GM18517 (cell line): ENCODE results near the gene FBXL13.
"Not testable (repeated sequence)": the region's sequence is repeated elsewhere in the genome, so short reads cannot be mapped to it uniquely, and the experiment has no call there.

Source experiments
- ATAC-seq: cut with Tn5 transposase; IDR thresholded peaks from one replicate; pipeline ENCODE4 v1.9.1; 2021; ENCODE audit warnings: mild to moderate bottlenecking, moderate library complexity; ENCODE audit not compliant: unreplicated experiment

Gene FBXL13

DNA sequence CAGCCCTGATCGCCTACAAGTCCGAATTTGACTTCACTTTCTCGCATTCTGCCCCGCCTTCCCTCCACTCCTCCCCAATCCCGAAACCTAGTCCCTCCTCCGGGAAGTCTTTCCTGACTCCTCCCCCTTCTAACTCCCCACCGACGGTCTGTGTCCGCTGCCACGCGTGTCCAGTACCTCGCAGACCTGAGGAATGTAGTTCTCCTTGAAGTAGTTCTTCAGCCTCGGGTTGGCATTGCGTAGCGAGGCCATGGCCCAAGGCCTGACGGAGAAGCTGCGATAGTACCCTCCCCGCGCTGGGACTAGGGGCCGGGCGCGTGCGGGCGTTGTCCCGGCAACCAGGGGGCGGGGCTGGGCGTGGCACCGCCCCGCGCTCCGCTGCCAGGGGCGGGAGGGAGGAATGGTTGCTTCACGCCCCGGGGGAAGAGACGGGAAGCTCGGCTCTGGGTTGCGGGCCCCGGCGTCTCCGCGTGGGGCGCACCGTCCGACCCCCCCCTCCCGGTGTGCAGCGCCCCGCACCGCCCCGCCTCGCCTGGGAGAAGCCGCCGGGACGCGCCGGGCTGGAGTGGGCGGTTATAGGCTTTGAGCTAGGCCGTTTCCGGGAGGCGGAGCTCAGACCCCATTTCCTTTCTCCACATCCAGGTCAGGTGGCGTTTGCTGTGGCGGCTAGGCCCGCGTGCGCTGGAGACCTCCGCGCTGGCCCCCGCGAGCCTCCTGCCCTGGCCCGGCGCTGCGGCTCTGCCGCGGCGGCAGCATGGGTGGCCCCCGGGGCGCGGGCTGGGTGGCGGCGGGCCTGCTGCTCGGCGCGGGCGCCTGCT lies at the start of gene FBXL13, which contains the start of gene ARMC10:
Gene FBXL13, minus strand, starts transcription at position 278 of the 818 bp plus-strand sequence.
Gene ARMC10, plus strand, starts transcription at position 622 of the 818 bp plus-strand sequence. Its CDS starts 133 bp downstream, at position 755.
- ATAC-seq: peak; percentile 92

DNA sequence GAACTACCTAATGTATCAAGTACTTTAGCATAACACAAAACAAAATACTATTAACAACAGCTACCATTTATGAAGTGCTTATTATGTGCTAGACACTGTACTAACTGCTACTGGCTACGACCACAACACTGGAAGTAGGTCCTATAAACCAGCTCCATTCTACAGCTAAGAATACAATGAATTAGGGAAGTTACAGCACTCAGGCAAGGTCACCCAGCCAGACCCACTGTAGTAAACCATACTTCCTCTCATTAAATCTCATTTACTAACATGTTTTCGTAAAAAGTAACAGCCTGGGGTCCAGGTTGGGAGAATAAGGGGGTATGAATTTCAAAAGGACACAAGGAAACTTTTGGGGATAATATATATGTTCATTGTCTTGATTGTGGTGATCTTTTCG lies 48.9 kb upstream of the FBXL13 start:
- no peak for ATAC-seq

- ATAC-seq: no peak
These were observed 47.0 kb upstream of the FBXL13 start for GRCh38 chr7:103121641-103122040.

DNA sequence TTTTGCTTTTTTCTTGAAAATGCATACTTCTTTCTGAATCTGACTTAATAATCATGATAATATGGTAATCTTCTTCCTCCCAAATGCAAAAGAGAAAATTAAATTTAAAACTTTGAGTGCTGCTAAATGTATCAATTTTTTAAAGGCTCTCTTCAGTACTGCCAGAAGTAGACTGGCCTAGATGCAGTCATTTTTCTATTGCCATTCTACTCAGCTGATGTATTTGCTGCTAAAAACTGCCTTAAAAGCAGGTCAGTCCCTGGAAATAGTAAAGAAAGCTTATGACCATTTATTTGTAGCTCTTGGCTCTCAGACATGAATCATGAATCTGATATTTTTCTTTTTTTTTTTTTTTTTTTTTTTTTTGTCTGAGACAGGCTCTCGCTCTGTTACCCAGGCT lies 45.8 kb upstream of the FBXL13 start:
- ATAC-seq: no peak

DNA sequence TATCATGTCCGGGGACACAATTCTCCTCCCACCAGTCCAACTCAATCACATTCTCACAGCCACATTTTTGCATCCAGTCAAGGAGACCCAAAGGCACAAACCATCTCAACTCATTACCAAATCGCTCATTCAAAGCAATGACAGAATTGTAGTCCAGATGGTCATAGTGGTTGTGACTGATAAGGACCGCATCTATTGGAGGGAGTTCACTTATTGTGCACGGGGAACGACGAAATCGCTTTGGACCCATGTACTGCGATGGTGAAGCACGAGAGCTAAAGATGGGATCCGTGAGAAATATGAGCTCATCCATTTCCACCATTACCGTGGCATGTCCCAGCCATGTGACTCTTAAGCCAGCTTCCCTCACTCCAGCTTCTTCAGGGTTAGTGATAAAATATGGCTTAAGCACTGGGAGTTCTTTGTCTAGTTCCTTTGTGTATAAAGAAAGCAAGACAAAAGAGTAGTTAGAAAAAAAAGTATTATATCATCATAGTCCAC lies 45.2 kb upstream of the FBXL13 start:
- no peak for ATAC-seq

- no peak for ATAC-seq
These were observed 42.9 kb upstream of the FBXL13 start for GRCh38 chr7:103117465-103117864.

GRCh38 chr7:103116991-103117390 lies 42.4 kb upstream of the FBXL13 start:
- no peak for ATAC-seq

- no peak for ATAC-seq
These were observed 41.9 kb upstream of the FBXL13 start for GRCh38 chr7:103116511-103116910.

DNA sequence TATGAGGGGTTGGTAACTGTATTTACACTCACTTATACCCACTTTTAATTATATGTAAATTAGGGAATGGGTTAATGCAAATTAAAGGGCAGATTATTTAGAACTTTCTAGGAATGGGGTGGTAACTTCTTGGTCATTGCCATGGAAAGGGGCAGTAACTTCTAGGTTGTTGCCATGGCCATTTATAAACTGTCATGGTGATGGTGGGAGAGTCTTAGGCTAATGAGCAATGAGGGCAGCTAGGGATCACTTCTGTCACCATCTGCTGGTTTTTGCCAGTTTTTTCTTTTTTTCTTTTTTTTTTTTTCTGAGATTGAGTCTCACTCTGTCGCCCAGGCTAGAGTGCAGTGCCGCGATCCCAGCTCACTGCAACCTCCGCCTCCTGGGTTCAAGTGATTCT lies 41.2 kb upstream of the FBXL13 start:
- no peak for ATAC-seq

- no peak for ATAC-seq
These were observed 40.0 kb upstream of the FBXL13 start for GRCh38 chr7:103114576-103115008.

DNA sequence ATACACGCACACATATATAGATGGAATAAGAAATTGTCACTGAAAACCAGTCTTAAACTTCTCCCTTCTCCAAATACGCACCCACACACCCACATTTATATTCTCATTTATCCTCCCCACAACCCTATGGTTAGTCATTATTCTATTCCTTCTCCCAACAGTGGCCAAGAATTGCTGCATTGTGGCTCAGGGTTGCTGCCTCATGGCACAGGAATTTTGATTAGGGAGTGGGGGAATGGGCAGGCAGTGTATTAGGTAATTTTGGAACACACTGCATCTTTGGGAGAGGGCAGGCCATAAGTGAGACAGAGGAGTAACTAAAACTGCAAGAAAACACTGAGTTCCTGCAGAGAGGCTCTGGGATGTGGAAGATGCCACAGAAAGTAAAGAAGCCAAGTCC lies 38.6 kb upstream of the FBXL13 start:
- ATAC-seq: no peak

- ATAC-seq: not testable (repeated sequence)
These were observed 32.1 kb upstream of the FBXL13 start for GRCh38 chr7:103106703-103107070.

DNA sequence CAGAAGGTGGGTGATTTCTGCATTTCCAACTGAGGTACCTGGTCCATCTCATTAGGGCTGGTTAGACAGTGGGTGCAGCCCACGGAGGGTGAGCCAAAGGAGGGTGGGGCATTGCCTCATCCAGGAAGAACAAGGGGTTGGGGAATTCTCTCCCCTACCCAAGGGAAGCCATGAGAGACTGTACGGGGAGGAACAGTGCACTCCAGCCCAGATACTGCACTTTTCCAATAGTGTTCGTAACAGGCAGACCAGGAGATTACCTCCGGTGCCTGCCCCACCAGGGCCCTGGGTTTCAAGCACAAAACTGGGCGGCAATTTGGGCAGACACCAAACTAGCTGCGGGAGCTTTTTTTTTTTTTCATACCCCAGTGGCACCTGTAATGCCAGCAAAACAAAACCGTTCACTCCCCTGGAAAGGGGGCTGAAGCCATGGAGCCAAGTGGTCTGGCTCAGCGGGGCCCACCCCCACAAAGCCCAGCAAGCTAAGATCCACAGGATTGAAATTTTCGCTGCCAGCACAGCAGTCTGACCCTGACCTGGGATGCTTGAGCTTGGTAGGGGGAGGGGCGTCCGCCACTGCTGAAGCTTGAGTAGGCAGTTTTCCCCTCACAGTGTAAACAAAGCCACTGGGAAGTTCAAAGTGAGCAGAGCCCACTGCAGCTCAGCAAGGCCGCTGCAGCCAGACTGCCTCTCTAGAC lies 31.6 kb upstream of the FBXL13 start:
- no peak for ATAC-seq

- no peak for ATAC-seq
These were observed 26.9 kb upstream of the FBXL13 start for GRCh38 chr7:103101543-103101942.

GRCh38 chr7:103100348-103100747 lies 25.8 kb upstream of the FBXL13 start:
- ATAC-seq: no peak

DNA sequence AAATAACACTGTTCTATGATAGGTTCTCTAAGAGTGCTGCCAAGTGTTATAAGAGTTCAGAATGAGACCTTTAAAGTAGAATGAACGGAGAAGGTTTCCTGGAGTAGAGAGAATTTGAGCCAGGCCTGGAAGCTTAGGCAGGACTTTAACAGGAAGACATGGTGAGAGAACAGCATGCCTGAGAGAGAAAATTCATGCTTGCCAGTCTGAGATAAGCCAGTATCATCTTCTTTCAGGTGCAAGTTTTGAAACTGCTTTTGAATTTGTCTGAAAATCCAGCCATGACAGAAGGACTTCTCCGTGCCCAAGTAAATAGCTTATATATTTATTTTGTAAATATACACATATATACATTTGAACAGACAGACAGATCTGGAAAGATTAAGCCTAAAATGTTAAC lies 22.4 kb upstream of the FBXL13 start:
- ATAC-seq: no peak

GRCh38 chr7:103095558-103095957 lies 21.0 kb upstream of the FBXL13 start:
- not testable (repeated sequence) for ATAC-seq

DNA sequence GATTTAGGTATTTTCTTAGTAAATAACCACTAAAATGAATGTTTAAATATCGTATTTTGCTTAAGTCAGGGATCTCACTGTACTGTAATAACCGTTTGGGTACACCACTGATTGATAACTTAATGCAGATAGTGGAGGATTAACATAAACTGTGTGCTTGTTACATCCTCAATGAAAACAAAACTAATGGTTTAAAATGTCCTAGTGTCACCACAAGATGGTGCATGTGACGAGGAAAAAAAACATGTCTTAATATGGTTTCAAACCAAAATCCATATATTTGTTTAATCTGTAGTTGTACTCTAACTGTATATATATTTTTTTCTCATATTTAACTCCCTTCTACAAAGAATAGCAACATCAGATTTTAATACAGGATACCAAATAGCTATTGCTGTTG lies 19.5 kb upstream of the FBXL13 start:
- no peak for ATAC-seq

- ATAC-seq: no peak
These were observed 18.8 kb upstream of the FBXL13 start for GRCh38 chr7:103093429-103093828.

DNA sequence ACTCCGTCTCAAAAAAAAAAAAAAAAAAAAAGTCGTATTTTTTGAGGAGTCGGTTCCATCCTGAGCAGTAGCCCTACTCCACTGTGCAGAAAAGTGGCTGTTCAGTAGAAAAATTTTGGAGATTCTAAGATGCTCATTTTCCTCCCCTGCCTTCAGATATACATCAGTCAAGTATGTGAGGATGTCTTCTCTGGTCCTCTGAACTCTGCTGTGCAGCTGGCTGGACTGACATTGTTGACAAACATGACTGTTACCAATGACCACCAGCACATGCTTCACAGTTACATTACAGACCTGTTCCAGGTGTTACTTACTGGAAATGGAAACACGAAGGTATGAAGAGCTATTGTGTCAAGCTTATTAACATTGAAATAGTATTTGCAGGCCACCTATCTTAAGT lies 17.7 kb upstream of the FBXL13 start:
- not testable (repeated sequence) for ATAC-seq

DNA sequence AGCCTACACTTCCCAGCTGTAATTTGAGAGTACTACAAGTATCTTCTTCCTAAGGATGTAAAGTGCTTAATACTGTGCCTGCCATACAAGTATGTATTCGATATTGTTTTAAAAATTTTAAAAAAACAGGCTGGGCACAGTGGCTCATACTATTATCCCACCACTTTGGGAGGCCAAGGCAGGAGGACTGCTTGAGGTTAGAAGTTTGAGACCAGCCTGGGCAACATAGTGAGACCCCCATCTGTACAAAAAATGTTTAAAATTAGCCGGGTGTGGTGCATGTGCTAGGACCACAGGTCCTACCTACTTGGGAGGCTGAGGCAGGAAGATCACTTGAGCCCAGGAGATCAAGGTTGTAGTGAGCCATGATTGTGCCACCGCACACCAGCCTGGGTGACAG lies 8.6 kb upstream of the FBXL13 start:
- ATAC-seq: no peak

- no peak for ATAC-seq
These were observed 7.9 kb upstream of the FBXL13 start for GRCh38 chr7:103082497-103082896.
